EL (cell line): Measurements from ENCODE around the gene RPL36.
"Not testable (repeated sequence)": the region's sequence is repeated elsewhere in the genome, so short reads cannot be mapped to it uniquely, and the experiment has no call there.

ENCODE experiments used
- DNase-seq: peaks from one replicate; pipeline ENCODE4 v3.0.0-alpha.2; 2016

RPL36 gene

GRCh38 chr19:5676105-5676771 lies 13.9 kb upstream of the RPL36 start:
- DNase-seq: no peak

- DNase-seq: no peak
These were observed 13.4 kb upstream of the RPL36 start for GRCh38 chr19:5676772-5677105.

- no peak for DNase-seq
These were observed 13.0 kb upstream of the RPL36 start for GRCh38 chr19:5677136-5677535.

GRCh38 chr19:5677580-5677979 lies 12.5 kb upstream of the RPL36 start:
- no peak for DNase-seq

GRCh38 chr19:5678071-5678718 lies 11.9 kb upstream of the RPL36 start:
- no peak for DNase-seq

- no peak for DNase-seq
These were observed 10.6 kb upstream of the RPL36 start for GRCh38 chr19:5679289-5680083.

- DNase-seq: peak; percentile 42
These were observed 10.0 kb upstream of the RPL36 start for GRCh38 chr19:5680084-5680436.

- DNase-seq: peak; percentile 99
These were observed 9.4 kb upstream of the RPL36 start, which contains the start of the genes HSD11B1L and MICOS13 for GRCh38 chr19:5680437-5681368. HSD11B1L (plus strand) TSS chr19:5681027; CDS start chr19:5684833, 3,806 bp downstream. MICOS13 (minus strand) TSS chr19:5680516; CDS start chr19:5680486, 30 bp downstream.

GRCh38 chr19:5681391-5682106 lies 8.5 kb upstream of the RPL36 start:
- DNase-seq: no peak

GRCh38 chr19:5682107-5682482 lies 8.0 kb upstream of the RPL36 start:
- no peak for DNase-seq

GRCh38 chr19:5683177-5683886 lies 6.8 kb upstream of the RPL36 start:
- no peak for DNase-seq

- no peak for DNase-seq
These were observed 5.2 kb upstream of the RPL36 start for GRCh38 chr19:5684694-5685430.

- no peak for DNase-seq
These were observed 3.8 kb upstream of the RPL36 start for GRCh38 chr19:5686326-5686646.

GRCh38 chr19:5686647-5687359 lies 3.3 kb upstream of the RPL36 start:
- DNase-seq: peak; percentile 95

- DNase-seq: no peak
These were observed 2.5 kb upstream of the RPL36 start for GRCh38 chr19:5687360-5688198.

GRCh38 chr19:5688262-5688881 lies 1.7 kb upstream of the RPL36 start:
- not testable (repeated sequence) for DNase-seq

- DNase-seq: peak; percentile 59
These were observed 1.1 kb downstream of the RPL36 start for GRCh38 chr19:5690955-5691821.
